Activated CD8-positive, alpha-beta memory T cell treated with anti-CD3 and anti-CD28 coated beads for 48 hours (primary cell): ENCODE data around the gene SDHB.

Experiments
- DNase-seq, 3 experiments: peaks; one replicate each; pipeline ENCODE4 v3.0.0-alpha.2; 2020; ENCODE audit warnings: low read depth in 2 of 3, low spot score in 2 of 3

The SDHB gene

DNA sequence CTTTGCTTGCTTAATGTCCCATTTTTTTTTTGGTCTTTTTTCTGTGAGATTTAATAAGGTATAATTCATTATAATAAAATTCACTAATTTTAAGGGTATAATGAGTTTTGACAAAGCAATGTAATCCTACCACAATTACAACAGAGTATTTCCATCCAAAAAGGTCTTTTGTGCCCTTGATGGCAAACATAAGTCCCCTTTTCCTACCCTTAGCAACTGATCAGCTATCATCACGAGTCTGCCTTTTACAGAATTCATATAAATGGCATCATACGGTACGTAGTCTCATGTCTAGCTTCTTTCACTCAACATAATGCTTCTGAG, 7.5 kb downstream of the SDHB start:
- no peak for DNase-seq

DNA sequence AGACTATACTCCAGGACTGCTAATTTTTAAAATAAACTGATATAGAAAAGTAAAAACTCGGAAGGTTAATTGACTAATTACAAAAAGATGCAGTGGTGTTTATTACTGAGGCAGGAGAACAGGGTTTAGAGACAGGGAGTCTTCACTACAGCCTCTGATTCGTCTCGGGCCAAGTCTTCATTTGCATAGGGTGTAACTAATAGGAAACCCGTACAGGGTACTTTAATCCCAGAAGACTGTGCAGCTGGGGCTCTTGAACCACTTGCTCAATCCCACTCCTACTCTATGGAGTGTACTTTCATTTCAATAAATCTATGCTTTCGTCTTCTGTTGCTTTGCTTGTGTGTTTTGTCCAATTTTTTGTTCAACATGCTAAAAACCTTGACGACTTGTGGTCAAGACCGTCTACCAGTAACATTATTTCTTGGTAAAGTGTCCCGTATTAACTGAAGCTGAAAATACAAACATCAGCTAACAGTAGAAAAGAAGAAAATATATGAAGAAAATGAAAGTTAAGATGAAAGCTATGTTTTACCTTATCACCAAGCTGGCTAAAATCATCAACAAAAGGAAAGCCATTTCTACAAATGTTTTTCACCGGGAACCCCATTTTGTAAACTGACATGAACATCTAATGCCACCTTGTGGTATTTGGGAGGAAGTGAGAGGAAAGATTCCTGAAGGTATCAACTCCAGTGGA, 8.0 kb downstream of the SDHB start:
- no peak for DNase-seq

DNA sequence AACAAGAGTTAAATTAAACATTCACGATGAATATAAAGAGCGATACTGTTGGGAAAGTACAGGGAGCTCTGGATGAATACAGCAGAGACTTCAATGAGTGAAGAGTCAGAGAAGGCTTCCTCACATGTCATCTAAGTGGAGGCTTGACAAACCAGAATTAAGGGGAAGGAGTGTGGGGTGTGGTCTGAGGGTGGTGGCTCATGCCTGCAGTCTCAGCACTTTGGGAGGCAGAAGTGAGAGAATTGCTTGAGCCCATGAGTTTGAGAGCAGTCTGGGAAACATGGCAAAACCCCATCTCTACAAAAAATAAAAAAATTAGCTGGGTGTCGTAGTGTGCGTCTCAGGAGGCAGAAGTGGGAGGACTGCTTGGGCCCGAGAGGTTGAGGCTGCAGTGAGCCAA, 8.7 kb downstream of the SDHB start:
- no peak for DNase-seq

DNA sequence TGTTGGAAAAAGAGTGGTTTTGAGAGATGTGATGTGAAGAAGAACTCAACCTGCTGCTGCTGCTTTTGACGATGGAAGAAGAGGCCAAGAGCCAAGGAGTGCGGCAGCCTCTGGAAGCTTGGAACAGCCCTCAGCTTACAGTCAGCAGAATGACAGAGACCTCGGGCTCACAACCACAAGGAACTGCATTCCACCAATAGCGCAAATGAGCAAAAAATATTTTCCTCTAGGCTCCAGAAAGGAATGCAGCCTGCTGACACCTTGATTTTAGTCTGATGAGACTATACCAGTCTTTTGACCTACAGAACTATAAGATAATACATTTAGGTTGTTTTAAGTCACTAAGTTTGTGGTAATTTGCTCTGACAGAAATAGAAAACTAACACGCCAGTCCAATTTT, 10.2 kb downstream of the SDHB start:
- DNase-seq: no peak

- DNase-seq: no peak
Measured at GRCh38 chr1:17040135-17040534, 13.7 kb downstream of the SDHB start.

DNA sequence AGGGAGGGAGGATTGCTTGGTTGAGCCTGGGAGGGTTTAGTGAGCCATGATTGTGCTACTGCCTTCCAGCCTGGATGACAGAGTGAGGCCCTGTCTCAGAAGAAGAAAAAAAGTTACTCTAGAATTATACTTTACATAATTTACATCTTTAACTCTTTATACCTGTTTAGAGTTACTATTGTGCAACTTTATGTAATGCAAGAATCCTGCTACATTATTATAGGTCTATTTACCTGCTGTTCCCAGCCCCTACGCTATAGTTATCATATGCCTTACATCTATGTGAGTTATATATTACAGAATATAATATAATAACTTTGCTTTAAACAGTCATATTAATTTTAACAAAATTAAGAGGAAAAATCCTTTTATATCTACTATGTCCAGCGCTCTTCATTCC, 14.3 kb downstream of the SDHB start:
- DNase-seq: no peak

DNA sequence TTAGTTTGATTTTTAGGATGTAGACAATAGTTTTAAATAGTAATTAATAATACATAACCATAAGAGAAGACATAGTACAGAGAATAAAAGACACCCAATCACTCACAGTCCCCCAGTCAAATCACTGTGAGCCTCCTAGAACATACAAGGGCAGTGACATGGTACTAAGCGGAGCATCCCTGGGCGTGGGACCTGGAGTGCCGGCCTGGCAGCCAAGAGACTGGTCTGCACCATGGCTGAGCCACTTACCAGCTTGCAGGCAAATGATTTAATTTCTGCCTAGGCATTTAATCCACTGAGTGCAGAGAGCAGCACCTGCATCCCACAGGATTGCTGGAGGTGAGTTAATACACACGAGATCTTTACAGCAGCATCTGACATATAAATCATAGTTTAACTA, 20.4 kb downstream of the SDHB start:
- DNase-seq: no peak

GRCh38 chr1:17032741-17033140, 21.1 kb downstream of the SDHB start:
- no peak for DNase-seq

DNA sequence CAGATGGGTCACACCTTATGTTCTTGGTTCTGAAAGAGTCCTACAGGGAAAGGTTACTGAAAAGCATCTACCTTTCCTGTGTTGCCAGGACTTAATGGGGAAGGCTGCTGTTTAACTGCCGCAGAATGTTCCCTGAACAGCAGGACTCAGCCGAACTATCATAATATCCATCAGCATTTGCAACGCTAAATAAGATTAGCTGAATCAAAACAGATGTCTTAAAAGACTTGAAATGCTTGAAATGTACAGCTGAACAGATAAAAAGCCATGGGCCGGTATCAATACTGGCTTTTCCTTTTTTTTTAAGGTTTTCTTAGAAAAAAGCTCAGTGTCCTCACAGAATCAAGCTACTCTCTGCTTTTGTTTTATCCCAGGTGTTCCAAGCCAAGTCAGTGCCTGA, 22.4 kb downstream of the SDHB start:
- no peak for DNase-seq

- no peak for DNase-seq
Measured at GRCh38 chr1:17030206-17030605, 23.6 kb downstream of the SDHB start.

DNA sequence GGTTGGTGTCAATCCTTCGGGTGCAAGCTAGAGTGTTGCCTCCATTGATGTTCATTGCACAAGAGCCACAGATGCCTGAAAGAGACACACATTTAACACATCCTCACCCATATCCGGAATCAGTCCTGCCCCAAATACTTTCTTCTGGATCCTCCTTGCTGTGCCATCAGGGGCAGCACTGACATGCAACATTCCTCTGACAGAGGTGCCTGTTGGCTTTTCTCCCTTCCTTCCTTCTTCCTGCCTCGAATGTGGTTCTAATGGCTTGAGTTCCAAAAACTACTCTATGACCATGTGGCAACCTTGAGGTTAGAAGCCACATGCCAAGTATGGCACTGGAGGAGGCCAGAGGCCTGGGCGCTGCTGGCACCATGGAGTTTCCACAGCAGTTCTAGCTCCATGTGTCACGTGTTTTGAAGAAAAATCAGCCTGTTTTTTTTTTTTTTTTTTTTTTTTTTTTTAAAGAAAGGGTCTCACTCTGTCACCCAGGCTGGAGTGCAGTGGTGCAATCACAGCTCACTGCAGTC, 25.1 kb downstream of the SDHB start:
- no peak for DNase-seq

GRCh38 chr1:17027900-17028299, 25.9 kb downstream of the SDHB start:
- DNase-seq: no peak

GRCh38 chr1:17027403-17027802, 26.4 kb downstream of the SDHB start:
- DNase-seq: no peak

DNA sequence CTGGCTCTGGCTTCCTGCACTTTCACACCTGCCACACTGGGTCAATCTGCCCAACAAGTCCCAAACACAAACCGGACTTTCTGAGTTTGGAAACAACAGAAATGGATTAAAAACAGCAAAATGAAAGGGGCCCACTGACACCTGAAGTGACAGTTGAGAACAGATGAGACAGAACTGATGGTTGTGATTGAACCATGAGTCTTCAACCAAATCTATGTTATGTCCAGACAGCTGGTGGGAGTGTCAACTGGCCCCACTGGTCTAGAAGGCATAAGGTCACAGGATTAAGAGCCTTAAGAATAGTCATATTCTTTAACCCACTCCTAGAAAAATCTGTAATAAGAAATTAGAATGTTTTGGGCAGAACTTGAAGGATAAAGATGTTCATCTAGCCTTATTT, 29.1 kb downstream of the SDHB start:
- DNase-seq: no peak

DNA sequence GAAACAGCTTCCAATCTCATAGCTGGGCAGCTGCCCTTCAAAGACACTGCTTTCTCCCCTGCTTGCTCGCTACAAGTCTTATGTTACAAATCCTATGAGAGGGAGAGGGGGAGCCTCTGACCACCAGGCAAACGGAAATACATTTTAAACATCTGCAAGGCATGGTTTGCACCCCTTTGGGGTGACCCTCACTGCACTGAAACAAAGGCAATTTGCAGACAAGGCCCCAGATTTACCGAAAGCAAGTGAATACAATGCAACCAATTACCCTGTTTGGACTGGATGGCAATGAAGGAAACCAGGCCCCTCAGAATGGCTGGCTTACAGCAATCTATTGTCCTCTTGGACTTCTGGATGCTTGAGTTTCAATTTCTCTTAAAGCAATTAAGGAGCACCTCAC, 30.3 kb downstream of the SDHB start:
- DNase-seq: no peak

DNA sequence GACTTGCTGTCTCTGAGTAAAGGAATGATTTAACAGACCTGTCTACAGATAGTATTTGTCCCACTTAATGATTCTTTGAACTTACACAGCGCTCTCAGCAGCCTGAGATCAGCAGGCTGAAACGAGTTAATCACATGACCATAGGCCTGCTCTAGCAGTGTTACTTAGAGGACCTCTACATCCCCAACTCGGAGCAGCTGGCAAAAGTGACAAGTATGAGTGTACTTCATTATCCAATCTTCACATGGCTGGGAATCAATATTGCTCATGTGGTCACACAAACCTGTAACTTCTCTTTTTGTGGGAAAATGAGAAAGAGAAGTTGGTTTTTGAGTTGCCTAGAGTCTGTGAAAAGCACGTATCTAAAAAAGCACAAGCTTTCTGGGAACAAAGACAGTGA, 30.7 kb downstream of the SDHB start:
- no peak for DNase-seq

DNA sequence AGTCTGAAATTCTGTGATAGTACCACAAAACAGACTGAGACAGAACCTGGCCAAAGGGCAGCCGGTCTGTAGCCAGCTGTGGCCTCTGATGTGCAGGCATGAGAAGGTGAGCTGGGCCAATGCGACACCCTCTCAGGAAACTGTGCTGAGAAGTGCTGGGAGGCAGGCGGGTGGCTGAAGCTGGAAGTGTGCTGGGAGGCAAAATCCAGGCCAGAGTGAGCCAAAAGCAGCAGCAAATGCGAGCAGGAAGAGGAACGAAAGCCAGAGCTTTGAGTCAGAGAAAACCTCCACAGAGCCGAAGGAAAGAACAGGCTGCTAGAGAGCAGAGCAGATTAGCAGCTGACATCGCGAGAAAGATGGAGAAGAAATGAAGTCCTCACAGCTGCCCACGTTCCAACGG, 31.9 kb downstream of the SDHB start:
- no peak for DNase-seq

- DNase-seq: no peak
Measured at GRCh38 chr1:17020502-17020901, 33.3 kb downstream of the SDHB start.

DNA sequence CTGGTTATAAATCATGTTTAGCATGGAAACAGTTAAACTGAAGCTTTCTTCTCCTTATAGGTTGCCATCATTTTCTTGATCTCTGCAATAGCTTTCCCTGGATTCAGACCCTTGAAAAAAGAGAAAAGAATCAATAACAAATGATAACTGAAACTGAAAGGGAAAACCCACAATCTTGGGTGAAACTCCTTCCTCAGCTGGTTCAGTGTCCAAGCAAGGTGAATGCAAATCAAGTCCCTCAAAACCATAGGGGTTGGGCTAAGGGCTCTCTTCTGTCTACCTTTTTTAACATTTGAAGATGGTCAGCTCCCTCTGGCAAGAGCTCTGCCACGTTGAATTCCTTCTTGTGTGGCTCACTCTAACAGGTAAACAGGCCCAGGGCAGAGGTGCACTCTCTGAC, 35.0 kb downstream of the SDHB start:
- DNase-seq: no peak

- no peak for DNase-seq
Measured at GRCh38 chr1:17017435-17017834, 36.4 kb downstream of the SDHB start.

- DNase-seq: no peak
Measured at GRCh38 chr1:17016317-17016661, 37.5 kb downstream of the SDHB start.

DNA sequence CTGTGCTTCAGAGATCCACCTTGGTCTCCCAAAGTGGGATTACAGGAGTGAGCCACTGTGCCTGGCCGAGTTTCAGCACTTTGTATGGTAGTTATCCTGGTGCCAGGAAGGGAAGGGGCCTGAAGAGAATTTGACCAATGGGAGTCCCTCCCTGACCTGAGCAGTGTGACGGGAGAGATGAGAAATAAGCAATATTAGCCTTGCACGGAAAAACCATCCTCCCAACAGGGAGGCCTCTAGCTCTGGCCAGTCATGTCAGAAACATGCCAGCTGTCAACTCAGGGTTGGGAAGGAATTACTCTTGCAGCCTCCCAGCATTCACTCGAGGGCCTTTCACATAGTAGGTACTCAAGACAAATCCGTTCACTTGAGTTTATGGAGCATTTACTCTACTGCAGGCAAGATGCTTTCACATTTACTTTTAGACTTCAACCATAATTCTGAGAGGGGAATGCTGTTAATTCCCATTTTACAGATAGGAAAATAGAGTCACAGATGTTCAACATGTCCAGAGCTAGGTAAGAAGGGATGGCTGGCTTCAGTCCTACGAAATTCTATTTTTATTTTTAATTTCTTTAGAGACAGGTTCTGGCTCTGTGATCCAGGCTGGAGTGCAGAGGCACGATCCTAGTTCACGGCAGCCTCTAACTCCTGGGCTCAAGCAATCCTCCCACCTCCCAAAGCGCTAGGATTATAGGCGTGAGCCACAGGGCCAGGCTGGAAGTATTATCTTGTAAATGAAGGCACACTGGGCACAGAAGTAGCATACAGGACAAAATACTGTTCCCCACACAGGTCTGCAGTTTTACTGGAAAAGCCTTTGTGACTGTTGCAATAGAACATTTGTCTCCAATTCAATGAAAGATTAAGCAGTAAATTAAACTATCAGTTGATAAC, 38.9 kb downstream of the SDHB start:
- DNase-seq: no peak
